ENCODE results near the gene C16orf87.

DNA sequence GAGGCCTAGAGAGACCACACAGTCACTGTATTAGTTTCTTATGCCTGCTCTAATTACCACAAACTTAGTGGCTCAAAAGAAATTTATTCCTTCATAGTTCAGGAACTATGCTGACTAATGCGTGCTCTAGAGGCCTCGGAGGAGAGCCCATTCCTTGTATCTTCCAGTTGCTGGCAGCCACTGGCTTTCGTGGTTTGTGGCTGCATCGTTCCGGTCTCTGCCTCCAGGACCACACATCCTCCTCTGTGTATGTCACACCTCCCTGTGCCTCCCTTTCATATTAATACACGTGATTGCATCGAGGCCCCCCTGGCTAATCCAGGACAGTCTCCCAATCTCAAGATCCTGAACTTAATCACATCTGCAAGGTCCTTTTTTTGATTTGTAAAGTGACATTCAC lies 65.9 kb downstream of the C16orf87 start:
- TF ChIP-seq, protein P1, sequence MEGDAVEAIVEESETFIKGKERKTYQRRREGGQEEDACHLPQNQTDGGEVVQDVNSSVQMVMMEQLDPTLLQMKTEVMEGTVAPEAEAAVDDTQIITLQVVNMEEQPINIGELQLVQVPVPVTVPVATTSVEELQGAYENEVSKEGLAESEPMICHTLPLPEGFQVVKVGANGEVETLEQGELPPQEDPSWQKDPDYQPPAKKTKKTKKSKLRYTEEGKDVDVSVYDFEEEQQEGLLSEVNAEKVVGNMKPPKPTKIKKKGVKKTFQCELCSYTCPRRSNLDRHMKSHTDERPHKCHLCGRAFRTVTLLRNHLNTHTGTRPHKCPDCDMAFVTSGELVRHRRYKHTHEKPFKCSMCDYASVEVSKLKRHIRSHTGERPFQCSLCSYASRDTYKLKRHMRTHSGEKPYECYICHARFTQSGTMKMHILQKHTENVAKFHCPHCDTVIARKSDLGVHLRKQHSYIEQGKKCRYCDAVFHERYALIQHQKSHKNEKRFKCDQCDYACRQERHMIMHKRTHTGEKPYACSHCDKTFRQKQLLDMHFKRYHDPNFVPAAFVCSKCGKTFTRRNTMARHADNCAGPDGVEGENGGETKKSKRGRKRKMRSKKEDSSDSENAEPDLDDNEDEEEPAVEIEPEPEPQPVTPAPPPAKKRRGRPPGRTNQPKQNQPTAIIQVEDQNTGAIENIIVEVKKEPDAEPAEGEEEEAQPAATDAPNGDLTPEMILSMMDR (IDR thresholded peaks at IDR 0.05): no peak
- TF ChIP-seq EP300 (IDR thresholded peaks at IDR 0.05) (no peak), POLR2A (IDR thresholded peaks at IDR 0.05) (no peak)
